Thyroid gland (tissue), 4 donors: Measurements from ENCODE around the gene INVS. TPM values are rescaled to one million over a fixed set of nuclear protein-coding genes. Genes with fewer than 3 reads are reported as not detected.
"Not testable (repeated sequence)": the region's sequence is repeated elsewhere in the genome, so short reads cannot be mapped to it uniquely, and the experiment has no call there.

ENCODE experiments used
- DNase-seq, 2 donors: peaks; one replicate each; pipeline ENCODE4 v3.0.0-alpha.2; 2019
- H3K27ac ChIP-seq, 3 donors: fragments of 200-600 bp; sonication (generic); 1 replicate in 2 of 3; 2 replicates in 1 of 3; pipeline ENCODE4 v1.5.1; 2016 to 2019; ENCODE audit warnings: mild to moderate bottlenecking in 1 of 3, moderate library complexity in 1 of 3
- H3K27me3 ChIP-seq: fragments of 200-600 bp; sonication (generic); one replicate; pipeline ENCODE4 v1.5.1; 2019
- H3K36me3 ChIP-seq, 2 donors: fragments of 200-600 bp; sonication (generic); one replicate each; pipeline ENCODE4 v1.5.1; 2016 to 2019
- H3K4me1 ChIP-seq, 2 donors: fragments of 200-600 bp; sonication (generic); one replicate each; pipeline ENCODE4 v1.5.1; 2017 to 2019
- H3K4me3 ChIP-seq, 3 donors: fragments of 200-600 bp; sonication (generic); replicated peaks in 1 of 3; 1 replicate in 2 of 3; 2 replicates in 1 of 3; pipeline ENCODE4 v1.5.1; 2016; ENCODE audit warnings: mild to moderate bottlenecking in 1 of 3
- H3K9me3 ChIP-seq: fragments of 200-600 bp; sonication (generic); one replicate; pipeline ENCODE4 v1.5.1; 2017
- CTCF ChIP-seq, 6 experiments: fragments of 200-600 bp in 3 of 6; fragments of 450-650 bp in 3 of 6; sonication (generic) in 3 of 6; IDR thresholded peaks; one replicate each; pipeline ENCODE4 v1.5.1; 2016 to 2019; ENCODE audit warnings: antibody characterized with exemption in 6 of 6, mild to moderate bottlenecking in 2 of 6, inconsistent platforms in 1 of 6, moderate library complexity in 1 of 6
- POLR2A ChIP-seq, 2 donors: fragments of 450-650 bp; IDR thresholded peaks; one replicate each; pipeline ENCODE4 v1.6.1; 2017; ENCODE audit warnings: antibody characterized with exemption in 2 of 2, mild to moderate bottlenecking in 2 of 2, moderate library complexity in 1 of 2
- WGBS, 2 donors: methylation state at CpG; one replicate each; pipeline ENCODE4 v1.1.5; 2017; 5-methylcytosine and 5-hydroxymethylcytosine counted together
- intact Hi-C: fragments of 100-400 bp; cut with DNase I; formaldehyde crosslinking; loops from one replicate; pipeline ENCODE4 v1.15.1; 2023
- total RNA-seq, 4 donors: library from RNA; depleted of rRNA; stranded (reverse); fragments of >200 nt; gene quantifications; one replicate each; pipeline ENCODE4 v1.2.3, GENCODE V29; 2016

INVS gene
- total RNA-seq, 4 donors from 2014 or later: 37.0 to 56.6 (median 45.6) TPM

GRCh38 chr9:100315561-100315960 lies 216.5 kb downstream of the INVS start:
- Histone ChIP-seq H3K4me3 (no peak overlapping the region), H3K36me3 (no peaks in the 10 kb centered on the region), H3K4me1 (peaks cover 13 to 14% of the 10 kb centered on the region in 2 donors), H3K27ac (no peak overlapping the region), H3K27me3 (no peaks in the 10 kb centered on the region), H3K9me3 (no peaks in the 10 kb centered on the region)
- intact Hi-C loops: no loop called here
- TF ChIP-seq POLR2A (IDR thresholded peaks at IDR 0.05) (no peak), CTCF (IDR thresholded peaks at IDR 0.05) (no peak)
- DNase-seq: no peak
- 95 to 96% methylated on average over 4 of the region's 4 CpGs for WGBS, 2 donors

- Histone ChIP-seq H3K27me3 (no peaks in the 10 kb centered on the region), H3K36me3 (no peaks in the 10 kb centered on the region), H3K27ac (no peak overlapping the region), H3K9me3 (no peaks in the 10 kb centered on the region), H3K4me3 (no peak overlapping the region), H3K4me1 (peaks cover 13 to 14% of the 10 kb centered on the region in 2 donors)
- TF ChIP-seq POLR2A (IDR thresholded peaks at IDR 0.05) (no peak), CTCF (IDR thresholded peaks at IDR 0.05) (no peak)
- intact Hi-C loops: no loop called here
- no peak for DNase-seq
- 81 to 83% methylated on average over 1 of the region's 1 CpG for WGBS, 2 donors
These were observed 218.7 kb downstream of the INVS start for GRCh38 chr9:100317706-100318105.

- H3K27ac ChIP-seq: no peak overlapping the region
- peaks cover 0 to 7% of the 10 kb centered on the region in 2 donors for H3K36me3 ChIP-seq
- no peaks in the 10 kb centered on the region for H3K4me1 ChIP-seq
- TF ChIP-seq CTCF (IDR thresholded peaks at IDR 0.05) (peak; percentile 22 to 77 (median 64)), POLR2A (IDR thresholded peaks at IDR 0.05) (no peak)
- 78 to 79% methylated on average over 3 of the region's 3 CpGs for WGBS, 2 donors
- no peaks in the 10 kb centered on the region for H3K9me3 ChIP-seq
- H3K27me3 ChIP-seq: no peaks in the 10 kb centered on the region
- intact Hi-C loops: loop anchor here (10.0 kb wide), 1 partner anchor 298 kb away; no protein-coding TSS in a partner anchor
- H3K4me3 ChIP-seq: no peak overlapping the region
- peak; percentile 48 to 50 for DNase-seq
These were observed 224.0 kb downstream of the INVS start for GRCh38 chr9:100322954-100323536.

GRCh38 chr9:100324594-100325200 lies 225.7 kb downstream of the INVS start:
- H3K27ac ChIP-seq: no peak overlapping the region
- TF ChIP-seq POLR2A (IDR thresholded peaks at IDR 0.05) (no peak), CTCF (IDR thresholded peaks at IDR 0.05) (peak in 3 of 6 experiments; percentile 41 to 60 (median 52))
- no peak overlapping the region for H3K4me3 ChIP-seq
- no peaks in the 10 kb centered on the region for H3K27me3 ChIP-seq
- peaks cover 0 to 7% of the 10 kb centered on the region in 2 donors for H3K36me3 ChIP-seq
- H3K9me3 ChIP-seq: no peaks in the 10 kb centered on the region
- no peaks in the 10 kb centered on the region for H3K4me1 ChIP-seq
- intact Hi-C loops: loop anchor here (10.0 kb wide), 1 partner anchor 300 kb away; no protein-coding TSS in a partner anchor
- DNase-seq: no peak
- WGBS, 2 donors: 54 to 61% methylated on average over 4 of the region's 4 CpGs

GRCh38 chr9:100338736-100339135 lies 239.7 kb downstream of the INVS start:
- H3K4me3 ChIP-seq, H3K4me1 ChIP-seq, H3K27me3 ChIP-seq, intact Hi-C loops, H3K9me3 ChIP-seq, DNase-seq, H3K36me3 ChIP-seq, H3K27ac ChIP-seq: not testable (repeated sequence)
- WGBS, 2 donors: 94 to 99% methylated on average over 5 of the region's 5 CpGs
